Hematopoietic multipotent progenitor cell treated with erythropoietin and hydrocortisone succinate and interleukin-3 and kit ligand, for 15 days (in vitro differentiated cells): ENCODE data around the gene KRT27.

Source experiments
- DNase-seq: peaks from one replicate; pipeline ENCODE4 v3.0.0-alpha.2; 2015; ENCODE audit warnings: low spot score

Gene KRT27

DNA sequence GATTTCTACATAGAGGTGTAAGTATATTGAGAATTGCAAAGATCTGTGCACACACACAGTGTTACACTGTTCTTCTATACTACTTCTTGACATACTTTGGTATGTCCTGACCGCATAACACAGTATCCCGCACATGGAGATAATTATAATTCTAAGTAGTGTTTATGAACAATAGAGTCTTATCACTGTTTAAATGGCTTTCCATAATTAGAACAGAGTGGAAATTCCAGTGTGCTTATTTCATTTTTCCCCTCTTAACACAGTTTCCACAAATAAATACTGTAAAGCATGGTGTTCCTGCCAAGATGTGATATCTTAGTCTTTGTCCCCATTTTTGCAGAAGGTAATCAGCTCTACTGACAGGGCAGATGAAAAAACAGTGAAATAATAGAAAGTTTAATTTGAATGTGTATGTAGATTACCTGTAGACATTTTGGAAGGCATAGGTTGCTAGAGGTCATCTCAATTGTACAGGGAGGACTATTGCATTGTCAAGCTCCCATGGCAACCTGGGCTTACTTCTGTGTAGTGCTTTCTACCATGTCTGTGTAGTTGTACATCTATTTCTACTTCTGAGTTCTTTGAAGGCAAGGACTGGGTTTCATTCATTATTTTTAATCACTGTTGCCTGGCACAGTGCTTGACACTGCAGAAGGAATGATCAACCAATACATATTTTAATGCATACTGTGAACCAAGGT lies 27.5 kb upstream of the KRT27 start:
- DNase-seq = no peak

DNA sequence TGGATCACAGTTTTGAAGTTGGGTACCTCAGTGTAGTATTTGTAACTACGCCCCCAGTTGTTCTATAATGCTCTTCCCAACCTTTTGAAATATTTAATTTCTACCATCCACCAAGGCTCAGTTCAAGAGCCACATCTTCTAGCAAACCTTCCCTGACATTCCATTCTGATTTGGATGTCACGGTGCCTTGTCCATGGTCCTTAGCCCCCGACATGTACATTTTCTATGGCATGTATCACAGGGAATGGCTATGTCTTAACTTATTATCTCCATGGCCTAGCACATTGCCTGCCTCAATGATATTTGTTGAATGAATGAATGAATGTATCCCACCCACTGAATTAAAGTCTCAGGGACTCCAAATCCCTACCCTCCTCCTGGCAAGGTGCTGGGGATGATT lies 23.8 kb upstream of the KRT27 start:
- no peak for DNase-seq

DNA sequence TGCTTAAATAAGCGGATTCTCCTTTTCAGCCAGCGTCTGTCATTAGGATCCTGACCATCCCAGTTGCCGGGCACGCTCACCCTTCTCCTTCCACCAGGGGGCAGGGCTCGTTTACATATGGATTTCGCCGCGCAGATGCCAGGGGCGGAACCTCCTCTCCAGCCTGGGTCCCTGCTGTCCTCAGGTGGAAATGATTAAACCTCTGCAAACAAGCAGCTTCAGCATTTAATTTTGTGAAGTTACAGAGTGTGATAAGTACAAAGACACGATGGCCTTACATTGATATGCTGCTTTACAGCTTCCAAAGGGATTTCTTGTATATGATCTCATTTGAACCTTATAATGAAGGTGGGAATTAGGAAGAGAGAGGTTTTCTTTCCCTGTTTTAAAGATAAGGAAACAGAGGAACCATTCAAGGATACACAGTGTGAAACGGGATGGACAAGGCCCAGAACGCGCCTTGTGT lies 21.3 kb upstream of the KRT27 start:
- peak; percentile 63 for DNase-seq

DNA sequence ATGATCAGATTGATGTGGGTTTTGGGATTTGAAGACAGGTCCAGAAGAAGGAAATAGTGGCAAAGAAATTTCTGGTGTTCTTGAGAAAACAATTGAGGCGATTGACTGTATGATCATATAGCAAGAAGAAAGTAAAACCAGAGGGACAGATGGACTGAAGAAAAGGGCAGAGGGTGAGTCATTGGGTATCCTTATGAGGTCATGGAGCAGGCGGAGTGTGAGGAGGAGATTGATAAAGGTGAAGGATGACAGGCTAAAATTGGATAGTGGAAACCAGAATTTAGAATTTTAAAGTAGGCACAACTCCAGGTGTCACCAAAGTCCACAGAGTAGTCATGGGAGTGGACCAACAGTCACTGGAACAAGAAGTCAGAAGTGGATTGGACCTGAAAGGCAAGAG lies 18.8 kb upstream of the KRT27 start:
- no peak for DNase-seq

GRCh38 chr17:40800381-40800780 lies 18.0 kb upstream of the KRT27 start:
- no peak for DNase-seq

GRCh38 chr17:40799859-40800258 lies 17.5 kb upstream of the KRT27 start, which contains the start of gene KRT28:
KRT28 (minus strand) TSS chr17:40799959; CDS start chr17:40799893, 66 bp downstream.
- DNase-seq = no peak

DNA sequence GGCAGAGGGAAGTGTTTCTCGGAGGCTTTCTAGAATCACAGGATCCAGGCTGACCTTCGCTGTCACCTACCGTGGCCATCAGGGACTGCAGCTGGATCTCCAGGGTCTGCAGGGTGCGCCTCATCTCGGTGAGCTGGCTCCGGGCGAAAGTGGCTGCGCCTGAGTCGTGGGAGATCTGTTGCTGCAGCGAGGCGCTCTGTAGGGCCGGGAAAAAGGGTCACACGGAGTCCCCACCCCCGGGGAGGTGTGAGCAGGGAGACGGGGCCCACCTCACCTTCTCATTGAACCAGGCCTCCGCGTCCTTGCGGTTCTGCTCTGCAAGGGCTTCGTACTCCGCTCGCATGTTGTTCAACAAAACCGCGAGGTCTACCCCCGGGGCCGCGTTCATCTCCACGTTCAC lies 14.5 kb upstream of the KRT27 start:
- DNase-seq = no peak

GRCh38 chr17:40795019-40795667 lies 12.8 kb upstream of the KRT27 start:
- DNase-seq = no peak

DNA sequence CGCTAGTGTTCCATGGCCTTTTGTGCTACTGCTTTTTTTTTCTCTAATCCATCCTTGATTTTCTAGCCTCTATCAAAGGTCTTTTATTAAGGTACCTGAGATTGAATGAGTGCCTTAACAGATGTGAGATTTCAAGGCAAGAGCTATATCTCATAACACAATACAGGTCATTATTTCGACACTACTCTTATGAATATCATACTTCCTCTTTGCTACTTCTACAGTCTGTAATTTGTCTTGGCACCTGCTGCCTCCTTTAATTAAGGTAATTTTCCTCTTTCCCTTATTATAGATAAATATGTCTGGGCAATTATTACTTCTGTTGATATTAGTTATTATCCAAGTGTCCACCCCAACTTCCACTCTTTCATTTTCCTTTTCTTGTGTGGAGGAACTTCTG lies 12.1 kb upstream of the KRT27 start:
- DNase-seq = no peak

GRCh38 chr17:40793832-40794231 lies 11.5 kb upstream of the KRT27 start:
- DNase-seq = no peak

DNA sequence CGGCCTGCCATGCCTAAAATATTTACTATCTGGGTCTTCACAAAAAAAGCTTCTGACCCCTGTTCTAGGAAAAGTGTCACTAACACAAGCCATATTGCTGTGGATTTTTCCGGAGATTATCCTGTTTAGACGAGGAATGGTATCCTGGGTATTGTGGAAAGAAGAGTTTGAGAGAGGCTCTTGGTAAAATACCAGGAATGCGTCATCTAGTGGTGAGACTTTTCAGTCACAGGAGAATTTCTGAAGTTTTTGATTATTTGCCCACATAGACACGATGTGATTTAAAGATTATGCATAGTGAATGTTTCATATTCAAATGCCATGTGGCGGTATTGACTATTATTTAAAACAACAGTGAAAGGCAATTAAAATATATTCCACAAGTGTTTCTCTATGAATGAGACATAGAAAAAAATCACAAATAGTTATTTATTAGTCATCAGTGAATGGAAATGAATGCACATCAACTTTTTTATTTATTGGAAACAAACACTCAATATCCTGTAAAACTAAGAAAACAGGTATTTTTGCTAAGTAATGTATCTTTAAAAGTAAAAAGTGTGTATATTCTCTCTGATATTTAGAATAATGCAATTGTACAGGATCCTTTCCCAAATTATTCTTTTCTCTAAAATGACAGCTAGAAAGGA lies 9.6 kb upstream of the KRT27 start:
- no peak for DNase-seq

DNA sequence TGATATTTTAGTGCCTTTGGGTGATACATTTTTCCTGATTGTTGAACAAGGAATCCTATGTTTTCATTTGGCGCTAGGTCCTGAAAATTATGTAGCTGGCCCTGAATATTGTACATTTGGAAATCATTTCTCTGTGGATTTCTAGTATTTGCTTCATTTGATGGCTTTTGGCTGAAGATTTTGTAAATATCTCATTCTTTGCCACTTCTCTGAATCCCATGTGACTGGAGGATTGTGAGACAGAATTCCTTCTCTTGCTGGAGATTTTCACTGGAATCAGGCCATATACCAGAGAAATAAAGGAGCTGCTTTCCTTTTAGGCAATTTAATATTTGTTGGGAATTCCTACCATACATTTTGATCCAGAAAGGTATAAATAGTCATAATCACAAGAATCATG lies 8.8 kb upstream of the KRT27 start:
- DNase-seq = no peak

DNA sequence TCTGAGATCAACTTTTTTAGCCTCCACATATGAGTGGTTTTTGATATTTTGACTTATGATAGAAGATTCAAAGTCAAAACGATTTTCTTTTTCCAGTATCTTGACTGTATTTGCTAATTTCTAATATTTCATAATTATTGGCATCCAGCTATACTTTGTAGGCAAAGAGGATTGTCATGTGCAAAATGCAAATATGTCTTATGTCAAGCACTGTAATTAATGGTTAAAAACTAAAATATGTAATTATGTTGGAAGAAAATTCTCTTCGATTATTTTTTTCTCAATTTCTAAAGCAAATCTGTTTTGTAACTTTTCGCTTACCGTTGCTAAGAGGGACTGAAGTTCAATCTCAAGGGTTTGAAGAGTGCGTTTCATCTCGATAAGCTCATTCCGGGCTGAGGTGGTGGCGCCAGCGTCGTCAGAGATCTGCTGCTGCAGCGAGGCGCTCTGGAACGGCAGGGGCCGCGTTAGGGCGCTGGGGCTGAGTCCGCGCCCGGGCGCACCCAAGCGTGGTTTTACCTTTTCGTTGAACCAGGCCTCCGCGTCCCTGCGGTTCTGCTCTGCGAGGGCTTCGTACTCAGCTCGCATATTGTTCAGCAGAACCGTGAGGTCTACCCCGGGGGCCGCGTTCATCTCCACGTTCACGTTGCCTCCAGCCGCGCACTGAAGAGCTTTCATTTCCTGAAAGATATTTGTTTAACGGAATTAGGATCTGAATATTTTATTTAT lies 3.0 kb downstream of the KRT27 start:
- DNase-seq = no peak

GRCh38 chr17:40778461-40778860 lies 3.9 kb downstream of the KRT27 start:
- DNase-seq = no peak

DNA sequence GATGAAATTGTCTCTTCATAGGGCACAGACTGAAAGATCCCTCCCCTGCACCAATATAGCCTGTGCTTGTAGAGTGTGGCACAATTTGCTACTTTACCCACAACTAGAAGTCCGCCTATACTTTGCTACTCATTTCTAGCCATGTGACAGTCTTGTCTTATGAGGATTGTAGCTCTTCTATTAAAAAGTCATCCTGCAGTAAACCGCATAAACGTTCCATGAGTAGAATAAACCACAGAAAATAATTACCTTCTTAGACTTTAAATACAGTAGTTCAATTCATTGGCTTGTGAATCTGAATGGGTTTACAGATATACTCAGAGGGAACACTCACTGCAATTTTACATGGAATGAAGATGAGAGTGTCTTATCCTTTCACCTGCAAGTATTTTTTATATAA lies 4.4 kb downstream of the KRT27 start:
- DNase-seq = no peak

- no peak for DNase-seq
These were observed 4.9 kb downstream of the KRT27 start for GRCh38 chr17:40777459-40777858.

GRCh38 chr17:40775945-40776344 lies 6.4 kb downstream of the KRT27 start:
- no peak for DNase-seq

- no peak for DNase-seq
These were observed 10.2 kb downstream of the KRT27 start, which contains the start of gene KRT26 for GRCh38 chr17:40772101-40772500. KRT26 (minus strand) TSS chr17:40772201; CDS start chr17:40772113, 88 bp downstream.

GRCh38 chr17:40765657-40766056 lies 16.7 kb downstream of the KRT27 start:
- no peak for DNase-seq

DNA sequence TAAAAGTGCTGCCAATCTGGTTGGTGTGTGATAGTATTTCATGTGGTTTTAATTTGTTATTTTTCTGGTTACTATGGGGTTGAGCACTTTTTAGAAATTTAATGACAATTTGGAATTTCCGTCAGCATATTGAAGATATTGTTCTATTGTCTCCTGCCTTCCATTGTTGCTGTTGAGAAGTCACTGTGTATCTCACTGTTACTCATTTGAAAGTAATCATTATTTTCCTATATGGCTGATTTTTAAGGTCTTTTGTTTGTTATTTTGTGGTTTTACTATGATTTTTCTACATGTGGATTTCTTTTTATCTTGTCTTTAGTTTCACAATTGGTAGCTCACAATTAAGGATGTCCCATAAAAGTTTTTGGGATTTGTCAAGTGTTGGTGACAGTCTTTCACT lies 18.6 kb downstream of the KRT27 start:
- no peak for DNase-seq

DNA sequence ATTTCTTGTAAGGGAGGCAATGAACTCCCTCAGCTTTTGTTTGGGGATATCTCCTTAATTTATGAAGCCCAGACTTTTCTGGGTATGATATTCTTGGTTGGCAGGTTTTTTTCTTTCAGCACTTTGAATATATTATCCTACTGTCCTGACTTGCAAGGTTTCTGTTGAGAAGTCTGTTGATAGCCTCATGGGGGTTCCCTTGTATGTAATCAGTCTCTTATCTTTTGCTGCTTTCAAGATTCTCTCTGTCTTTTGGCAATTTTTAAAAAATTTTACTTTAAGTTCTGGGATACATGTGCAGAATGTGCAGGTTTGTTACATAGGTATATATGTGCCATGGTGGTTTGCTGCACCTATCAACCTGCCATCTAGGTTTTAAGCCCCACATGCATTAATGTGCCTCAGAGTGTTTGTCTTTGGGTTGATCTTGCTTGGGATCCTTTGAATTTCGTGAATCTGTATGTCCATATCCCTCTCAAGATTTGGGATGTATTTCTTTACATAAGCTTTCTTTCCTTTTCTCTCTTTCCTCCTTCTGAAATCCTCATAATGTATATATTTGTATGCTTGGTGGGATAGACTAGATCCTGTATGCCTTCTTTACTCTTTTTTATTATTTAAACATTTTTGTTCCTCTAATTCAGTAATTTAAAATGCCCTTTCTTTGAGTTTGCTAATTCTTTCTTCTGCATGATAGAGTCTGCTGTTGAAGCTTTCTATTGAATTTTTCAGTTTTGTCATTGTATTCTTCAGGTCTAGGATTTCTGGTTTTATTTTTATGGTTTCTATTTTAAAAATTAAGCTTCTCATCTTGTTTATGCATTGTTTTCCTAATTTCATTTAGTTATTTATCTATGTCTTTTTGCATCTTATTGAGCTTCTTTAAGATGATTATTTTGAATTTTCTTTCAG lies 22.0 kb downstream of the KRT27 start:
- no peak for DNase-seq
